Measurements from ENCODE around the gene CUEDC1.

CUEDC1 gene

DNA sequence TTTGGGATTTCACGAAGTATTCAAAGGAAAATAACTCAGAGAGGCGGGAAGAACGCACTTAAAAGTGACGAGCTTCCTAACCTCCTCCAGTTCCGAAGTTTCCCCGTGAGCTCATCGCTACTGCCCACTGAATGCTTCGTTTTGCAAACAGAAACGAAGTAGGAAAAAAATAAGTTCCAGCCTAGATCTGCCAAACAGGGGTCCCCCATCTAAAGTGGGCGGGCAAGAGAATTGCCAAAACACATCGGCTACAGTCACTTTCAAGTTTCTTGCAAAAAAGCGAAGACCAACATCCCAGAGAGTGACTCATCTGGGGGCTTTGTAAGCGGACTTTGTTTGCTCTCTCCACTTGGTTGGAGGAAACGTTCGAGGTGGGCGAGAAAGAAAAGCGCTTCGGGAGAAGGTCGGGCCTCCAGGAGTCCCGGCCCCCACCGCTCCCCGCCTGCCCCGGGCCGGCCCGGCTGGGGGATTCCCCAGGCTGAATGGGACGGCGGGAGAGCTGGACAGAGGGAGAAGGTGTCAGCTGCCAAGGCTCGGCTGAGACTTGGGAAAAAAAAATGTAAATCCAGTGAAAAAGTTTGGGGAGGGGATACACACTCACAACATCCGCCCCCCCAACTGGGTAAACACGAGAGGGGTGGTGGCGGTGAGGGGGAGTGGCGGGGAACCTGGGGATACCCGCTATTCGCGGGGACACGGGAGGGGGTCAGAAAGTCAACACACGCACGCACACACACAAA is 31.8 kb upstream of the CUEDC1 start:
- ChIA-PET CTCF (interaction anchor here (0.9 to 3.4 kb wide), 8 partner anchors 11 to 129 kb away, joined by 3 to 19 read pairs (median 8); no protein-coding TSS in a partner anchor), POLR2A (interaction anchor here (1.1 kb wide), 1 partner anchor 21 kb away, joined by 3 read pairs; the partner anchor contains the start of gene SRSF1)
- TF ChIP-seq, protein P1, sequence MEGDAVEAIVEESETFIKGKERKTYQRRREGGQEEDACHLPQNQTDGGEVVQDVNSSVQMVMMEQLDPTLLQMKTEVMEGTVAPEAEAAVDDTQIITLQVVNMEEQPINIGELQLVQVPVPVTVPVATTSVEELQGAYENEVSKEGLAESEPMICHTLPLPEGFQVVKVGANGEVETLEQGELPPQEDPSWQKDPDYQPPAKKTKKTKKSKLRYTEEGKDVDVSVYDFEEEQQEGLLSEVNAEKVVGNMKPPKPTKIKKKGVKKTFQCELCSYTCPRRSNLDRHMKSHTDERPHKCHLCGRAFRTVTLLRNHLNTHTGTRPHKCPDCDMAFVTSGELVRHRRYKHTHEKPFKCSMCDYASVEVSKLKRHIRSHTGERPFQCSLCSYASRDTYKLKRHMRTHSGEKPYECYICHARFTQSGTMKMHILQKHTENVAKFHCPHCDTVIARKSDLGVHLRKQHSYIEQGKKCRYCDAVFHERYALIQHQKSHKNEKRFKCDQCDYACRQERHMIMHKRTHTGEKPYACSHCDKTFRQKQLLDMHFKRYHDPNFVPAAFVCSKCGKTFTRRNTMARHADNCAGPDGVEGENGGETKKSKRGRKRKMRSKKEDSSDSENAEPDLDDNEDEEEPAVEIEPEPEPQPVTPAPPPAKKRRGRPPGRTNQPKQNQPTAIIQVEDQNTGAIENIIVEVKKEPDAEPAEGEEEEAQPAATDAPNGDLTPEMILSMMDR (IDR thresholded peaks at IDR 0.05; ENCODE audit: control extremely low read depth, extremely low read depth, low read depth, missing control alignments) = no peak
- DNase-seq (ENCODE audit: extremely low spot score) = no peak

DNA sequence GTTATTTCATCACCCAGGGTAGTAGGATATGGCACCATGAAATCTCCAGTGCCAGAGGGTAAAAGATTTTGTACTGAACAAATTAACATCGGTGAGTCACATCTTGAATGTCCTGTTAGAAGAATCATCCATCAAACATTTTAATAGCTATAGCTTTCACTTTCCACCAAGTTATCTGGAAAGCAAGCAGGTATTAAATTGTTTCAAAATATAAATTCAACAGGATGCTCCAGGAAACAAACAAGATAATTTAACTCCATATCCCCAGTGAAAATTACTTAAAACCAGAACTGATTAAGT is 30.4 kb upstream of the CUEDC1 start:
- no peak for DNase-seq (ENCODE audit: extremely low spot score)
- TF ChIP-seq, protein P1 (IDR thresholded peaks at IDR 0.05; ENCODE audit: control extremely low read depth, extremely low read depth, low read depth, missing control alignments) = no peak
- CTCF ChIA-PET = interaction anchor here (0.7 to 3.4 kb wide), 12 partner anchors 9 to 127 kb away, joined by 3 to 19 read pairs (median 4); no protein-coding TSS in a partner anchor
- POLR2A ChIA-PET = no interaction called here

DNA sequence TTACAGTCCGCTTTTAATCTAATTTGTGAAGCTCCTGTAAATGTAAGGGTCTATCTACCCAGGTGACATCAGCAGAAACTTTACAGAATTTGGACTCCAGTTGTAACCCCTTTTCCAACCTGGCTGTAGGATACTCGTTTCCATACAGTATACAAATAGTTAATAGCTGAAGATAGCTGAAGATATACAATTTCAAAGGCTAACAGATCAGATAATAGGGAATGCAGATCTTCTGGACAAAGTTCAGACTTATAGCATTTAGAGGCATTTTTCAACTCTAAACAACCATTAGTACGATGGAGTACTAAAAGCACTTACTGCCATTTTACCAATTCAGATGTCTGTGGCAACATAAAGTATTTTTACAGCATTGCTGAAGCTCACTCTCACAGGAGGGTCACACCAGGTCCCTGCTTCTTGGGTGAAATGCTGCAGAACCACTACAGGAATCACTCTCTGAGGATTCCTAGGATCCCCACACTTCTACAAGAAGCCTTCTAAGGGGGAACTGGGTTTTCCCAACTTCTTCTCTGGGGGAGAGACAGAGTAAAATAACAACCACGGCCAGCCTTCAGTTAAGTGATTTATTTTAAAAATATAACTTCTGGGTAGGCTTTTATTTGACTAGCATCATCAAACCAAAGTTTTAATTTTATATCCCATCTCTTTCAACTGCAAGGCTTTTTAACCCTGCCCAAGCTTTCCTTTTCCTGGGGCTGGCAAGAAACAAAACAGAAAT is 29.9 kb upstream of the CUEDC1 start:
- TF ChIP-seq, protein P1 (IDR thresholded peaks at IDR 0.05; ENCODE audit: control extremely low read depth, extremely low read depth, low read depth, missing control alignments) = no peak
- ChIA-PET POLR2A (no interaction called here), CTCF (interaction anchor here (0.7 to 3.4 kb wide), 11 partner anchors 8 to 131 kb away, joined by 3 to 19 read pairs (median 3); no protein-coding TSS in a partner anchor)
- no peak for DNase-seq (ENCODE audit: extremely low spot score)

DNA sequence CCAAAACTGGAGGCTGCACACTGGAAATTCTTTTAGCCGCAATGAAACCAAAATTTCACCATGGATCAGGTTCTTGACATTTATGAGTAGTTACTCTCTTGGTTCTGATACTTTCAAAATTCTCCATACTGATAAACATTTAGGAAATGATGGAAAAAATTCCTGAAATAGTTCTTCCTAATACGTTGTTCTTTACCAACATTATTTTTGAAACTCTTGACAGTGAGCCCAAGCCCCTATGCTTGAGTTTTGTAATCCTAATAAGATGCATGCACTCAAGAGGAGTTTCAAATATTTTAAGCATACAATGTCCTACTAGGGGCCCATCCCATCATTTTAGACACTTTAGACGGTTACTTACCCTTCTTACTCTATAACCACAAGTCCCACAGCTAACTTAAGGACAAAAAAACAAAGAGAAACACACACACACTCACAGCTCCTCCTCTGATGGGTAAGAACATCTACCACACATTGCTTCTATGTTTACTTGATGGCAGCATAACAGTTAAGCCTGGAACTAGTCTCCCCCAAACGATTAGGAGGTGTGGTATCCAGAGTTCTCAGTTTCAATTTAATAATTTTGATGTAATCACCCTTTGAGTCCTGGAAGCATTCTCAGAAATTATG is 29.2 kb upstream of the CUEDC1 start:
- POLR2A ChIA-PET = no interaction called here
- CTCF ChIA-PET = interaction anchor here (0.7 to 4.5 kb wide), 8 partner anchors 8 to 131 kb away, joined by 3 to 24 read pairs (median 8); no protein-coding TSS in a partner anchor
- no peak for DNase-seq (ENCODE audit: extremely low spot score)
- TF ChIP-seq, protein P1 (IDR thresholded peaks at IDR 0.05; ENCODE audit: control extremely low read depth, extremely low read depth, low read depth, missing control alignments) = no peak

DNA sequence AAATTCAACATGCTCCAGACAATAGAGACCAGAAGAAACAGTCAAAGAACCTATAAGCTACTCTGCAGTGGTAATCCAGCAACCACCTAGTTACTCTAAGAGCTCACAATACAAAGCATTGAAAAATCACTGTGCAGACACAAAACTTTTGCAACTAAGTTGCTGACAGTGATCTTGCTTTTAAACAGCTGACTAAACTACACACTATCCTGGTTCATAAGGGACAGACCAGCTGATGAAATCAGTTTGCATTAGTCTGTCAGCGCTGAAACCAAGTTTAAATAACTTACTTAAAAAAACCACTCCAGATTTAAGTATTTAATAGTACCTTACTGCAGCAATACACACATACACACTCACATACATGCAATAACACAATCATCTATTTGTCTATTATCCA is 28.2 kb upstream of the CUEDC1 start:
- TF ChIP-seq, protein P1 (IDR thresholded peaks at IDR 0.05; ENCODE audit: control extremely low read depth, extremely low read depth, low read depth, missing control alignments) = no peak
- DNase-seq (ENCODE audit: extremely low spot score) = no peak
- CTCF ChIA-PET = interaction anchor here (1.0 to 4.5 kb wide), 5 partner anchors 10 to 43 kb away, joined by 3 to 24 read pairs (median 4); partner anchors contain the start of gene SRSF1
- POLR2A ChIA-PET = no interaction called here

DNA sequence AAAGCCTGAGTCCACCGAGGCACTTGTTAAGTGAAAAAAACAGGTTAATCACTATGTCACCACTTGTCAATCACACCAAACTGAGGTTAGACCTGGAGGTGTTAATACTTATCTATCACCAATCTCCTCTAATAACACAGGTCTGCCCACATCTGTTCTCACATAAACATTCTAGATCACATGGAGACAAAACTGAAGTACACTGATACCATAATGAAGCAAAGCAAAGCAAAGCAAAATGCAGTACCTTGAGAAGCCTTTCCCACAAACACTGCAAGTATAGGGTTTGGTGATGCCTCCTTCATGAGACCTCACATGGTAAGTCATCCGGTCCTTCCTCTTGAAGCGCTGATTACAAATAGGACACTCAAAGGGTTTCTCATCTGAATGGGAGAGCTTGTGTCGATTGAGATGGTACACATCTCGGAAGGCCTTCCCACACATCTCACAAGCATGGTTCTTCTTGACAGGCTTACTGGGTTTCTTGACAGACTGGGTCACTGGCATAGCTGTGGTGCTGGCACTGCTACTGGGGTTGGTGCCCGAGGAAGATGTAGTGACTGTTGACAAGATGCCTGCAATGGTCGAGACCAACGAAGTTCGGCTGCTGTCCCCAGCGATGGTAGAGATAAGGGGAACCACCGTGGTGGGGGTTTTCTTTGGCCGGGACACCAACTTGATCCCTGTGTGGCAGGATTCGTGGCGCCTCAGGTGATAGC is 27.4 kb upstream of the CUEDC1 start:
- DNase-seq (ENCODE audit: extremely low spot score) = no peak
- ChIA-PET CTCF (interaction anchor here (1.0 to 4.5 kb wide), 6 partner anchors 10 to 43 kb away, joined by 3 to 24 read pairs (median 4); partner anchors contain the start of gene SRSF1), POLR2A (no interaction called here)
- TF ChIP-seq, protein P1 (IDR thresholded peaks at IDR 0.05; ENCODE audit: control extremely low read depth, extremely low read depth, low read depth, missing control alignments) = no peak
